Stimulated activated CD4-positive, alpha-beta T cell treated with anti-CD3 and anti-CD28 coated beads, Interleukin-1b, Interleukin-23, amount 100 ng/mL, for 1 hour (primary cell): Measurements from ENCODE around the gene CR1.
"Not testable (repeated sequence)": the region's sequence is repeated elsewhere in the genome, so short reads cannot be mapped to it uniquely, and the experiment has no call there.

Source experiments
- DNase-seq, 2 donors: peaks; one replicate each; pipeline ENCODE4 v3.0.0-alpha.2; 2020; ENCODE audit warnings: low read depth in 2 of 2

CR1 gene

GRCh38 chr1:207672522-207673130 lies 176.7 kb downstream of the CR1 start:
- DNase-seq = no peak

- DNase-seq = no peak
Observed at GRCh38 chr1:207673399-207673798, 177.4 kb downstream of the CR1 start.

GRCh38 chr1:207676153-207676552 lies 180.2 kb downstream of the CR1 start:
- DNase-seq = no peak

GRCh38 chr1:207680590-207681388 lies 184.8 kb downstream of the CR1 start:
- not testable (repeated sequence) for DNase-seq

GRCh38 chr1:207682872-207683434 lies 187.0 kb downstream of the CR1 start:
- not testable (repeated sequence) for DNase-seq

GRCh38 chr1:207690551-207690950 lies 194.6 kb downstream of the CR1 start:
- DNase-seq = not testable (repeated sequence)

GRCh38 chr1:207691010-207691409 lies 195.1 kb downstream of the CR1 start:
- no peak for DNase-seq
